Dendritic cell treated with granulocyte-macrophage colony-stimulating factor and Interleukin-4, amounts not matched to agents 40 ng/mL and 50 ng/mL, for 4 days (primary cell): ENCODE data around the gene DVL3.
"Not testable (repeated sequence)": the region's sequence is repeated elsewhere in the genome, so short reads cannot be mapped to it uniquely, and the experiment has no call there.

ENCODE experiments used
- H3K27ac Mint-ChIP-seq: one replicate; pipeline ENCODE4 v1.8.0; 2022; ENCODE audit warnings: mild to moderate bottlenecking, mixed read lengths
- H3K27me3 Mint-ChIP-seq: one replicate; pipeline ENCODE4 v1.8.0; 2022; ENCODE audit warnings: mild to moderate bottlenecking, mixed read lengths
- H3K36me3 Mint-ChIP-seq: one replicate; pipeline ENCODE4 v1.8.0; 2022; ENCODE audit warnings: low read depth, mixed read lengths
- H3K4me1 Mint-ChIP-seq: one replicate; pipeline ENCODE4 v1.8.0; 2022; ENCODE audit warnings: low read depth, mixed read lengths
- H3K4me3 Mint-ChIP-seq: one replicate; pipeline ENCODE4 v1.8.0; 2022; ENCODE audit warnings: mild to moderate bottlenecking, moderate library complexity, mixed read lengths
- H3K9me3 Mint-ChIP-seq: one replicate; pipeline ENCODE4 v1.8.0; 2022; ENCODE audit warnings: mixed read lengths
- intact Hi-C: fragments of 100-400 bp; cut with micrococcal nuclease; formaldehyde crosslinking; loops from one replicate; pipeline ENCODE4 v1.15.0; 2022

DVL3 gene

DNA sequence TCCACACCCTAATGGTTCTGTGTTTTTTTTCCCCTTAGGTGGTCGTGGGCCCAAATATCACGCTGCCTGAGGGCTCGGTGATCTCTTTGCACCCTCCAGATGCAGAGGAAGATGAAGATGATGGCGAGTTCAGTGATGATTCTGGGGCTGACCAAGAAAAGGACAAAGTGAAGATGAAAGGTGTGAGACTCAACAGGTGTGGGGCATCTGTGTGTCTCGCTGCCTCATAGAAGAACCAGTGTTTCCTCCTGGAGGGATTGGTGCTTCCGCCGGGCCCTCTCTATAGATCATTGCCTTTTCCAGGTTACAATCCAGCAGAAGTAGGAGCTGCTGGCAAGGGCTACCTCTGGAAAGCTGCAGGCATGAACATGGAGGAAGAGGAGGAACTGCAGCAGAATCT lies 13.0 kb upstream of the DVL3 start:
- Mint-ChIP-seq H3K9me3 (no peaks in the 10 kb centered on the region), H3K27me3 (no peaks in the 10 kb centered on the region), H3K4me3 (no peak overlapping the region), H3K4me1 (peaks cover 8% of the 10 kb centered on the region), H3K27ac (no peak overlapping the region), H3K36me3 (peaks cover 98% of the 10 kb centered on the region)
- intact Hi-C loops, result no loop called here

DNA sequence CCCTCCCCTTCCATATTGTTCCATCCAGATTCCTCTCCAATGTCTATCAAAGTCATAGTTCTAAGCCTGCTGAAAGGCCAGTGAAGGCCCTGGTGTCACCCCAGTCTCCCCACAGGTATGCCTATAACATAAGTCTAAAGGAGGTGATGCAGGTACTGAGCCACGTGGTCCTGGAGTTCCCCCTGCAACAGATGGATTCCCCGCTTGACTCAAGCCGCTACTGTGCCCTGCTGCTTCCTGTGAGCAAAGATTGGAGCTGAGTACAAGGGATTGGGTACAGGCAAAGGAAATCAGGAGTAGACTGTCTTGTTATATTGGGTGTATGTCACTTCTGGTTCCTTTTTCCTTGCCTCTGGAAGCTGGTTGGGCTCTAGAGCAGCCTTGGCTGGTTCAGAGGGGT lies 11.8 kb upstream of the DVL3 start:
- H3K27ac Mint-ChIP-seq, result no peak overlapping the region
- H3K4me3 Mint-ChIP-seq, result no peak overlapping the region
- H3K27me3 Mint-ChIP-seq, result no peaks in the 10 kb centered on the region
- intact Hi-C loops, result no loop called here
- H3K9me3 Mint-ChIP-seq, result no peaks in the 10 kb centered on the region
- H3K4me1 Mint-ChIP-seq, result no peaks in the 10 kb centered on the region
- peaks cover 86% of the 10 kb centered on the region for H3K36me3 Mint-ChIP-seq

DNA sequence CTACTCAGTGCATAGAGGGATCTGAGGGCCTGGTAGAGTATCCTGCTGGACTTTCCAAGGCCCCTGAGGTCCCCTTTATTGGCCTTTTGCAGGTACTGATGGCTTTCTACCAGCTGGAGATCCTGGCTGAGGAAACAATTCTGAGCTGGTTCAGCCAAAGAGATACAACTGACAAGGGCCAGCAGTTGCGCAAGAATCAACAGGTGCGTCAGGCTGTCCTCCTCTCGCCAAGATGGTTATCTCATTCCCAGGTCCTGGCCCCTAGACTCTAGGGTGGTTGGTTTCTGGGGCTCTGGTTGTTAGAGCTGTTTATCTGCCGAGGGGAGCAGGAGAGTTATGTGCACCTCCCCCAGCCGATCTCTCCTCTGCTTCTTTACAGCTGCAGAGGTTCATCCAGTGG lies 10.7 kb upstream of the DVL3 start:
- Mint-ChIP-seq H3K9me3 (no peaks in the 10 kb centered on the region), H3K27ac (no peak overlapping the region), H3K4me1 (no peaks in the 10 kb centered on the region), H3K4me3 (no peak overlapping the region), H3K27me3 (no peaks in the 10 kb centered on the region), H3K36me3 (peaks cover 75% of the 10 kb centered on the region)
- intact Hi-C loops, result no loop called here

DNA sequence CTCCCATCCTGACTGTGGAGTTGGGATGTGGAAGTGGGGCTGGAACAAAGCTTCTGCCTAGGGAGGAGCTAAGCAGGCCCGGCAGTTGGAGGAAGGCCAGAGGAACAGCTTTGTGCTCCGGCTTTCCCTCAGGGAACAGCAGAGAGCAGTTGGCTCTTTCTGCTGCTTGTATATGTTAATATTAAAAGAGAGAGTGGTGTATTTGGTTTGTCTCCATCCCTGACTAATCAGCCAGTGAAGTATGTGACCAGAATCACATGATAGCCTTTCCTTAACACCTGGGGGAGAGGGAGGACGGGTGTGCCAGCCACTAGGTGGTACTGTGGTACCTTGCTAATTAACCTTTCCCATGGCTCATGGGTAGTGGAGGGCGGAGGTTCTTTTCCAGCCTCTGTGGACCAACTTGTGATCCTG lies 10.1 kb upstream of the DVL3 start:
- Mint-ChIP-seq H3K9me3 (no peaks in the 10 kb centered on the region), H3K4me1 (no peaks in the 10 kb centered on the region), H3K36me3 (peaks cover 69% of the 10 kb centered on the region), H3K27me3 (no peaks in the 10 kb centered on the region), H3K4me3 (no peak overlapping the region), H3K27ac (no peak overlapping the region)
- intact Hi-C loops, result no loop called here

DNA sequence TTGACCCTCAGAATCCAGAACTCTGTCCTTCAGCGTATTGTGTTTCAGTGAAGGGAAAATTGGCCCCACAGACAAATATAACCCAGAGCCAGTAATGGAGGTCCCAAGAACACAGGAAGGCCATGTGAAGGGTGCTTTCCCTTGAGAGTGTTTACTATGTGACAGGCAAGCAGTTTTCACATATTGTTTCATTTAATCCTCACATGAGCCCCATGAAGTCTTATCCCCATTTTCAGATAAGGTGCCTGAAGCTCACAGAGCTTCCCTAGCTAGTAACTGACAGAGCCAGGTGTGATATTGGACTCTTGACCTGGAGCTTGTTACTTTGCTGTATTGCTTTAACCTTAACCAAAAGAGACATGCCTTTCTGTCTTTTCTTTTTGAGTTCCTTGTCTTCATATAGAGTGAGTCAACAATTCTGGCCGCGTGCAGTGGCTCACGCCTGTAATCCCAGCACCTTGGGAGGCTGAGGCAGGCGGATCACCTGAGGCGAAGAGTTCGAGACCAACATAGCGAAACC lies 9.4 kb upstream of the DVL3 start:
- no peaks in the 10 kb centered on the region for H3K4me1 Mint-ChIP-seq
- H3K4me3 Mint-ChIP-seq, result no peak overlapping the region
- H3K9me3 Mint-ChIP-seq, result no peaks in the 10 kb centered on the region
- H3K36me3 Mint-ChIP-seq, result peaks cover 62% of the 10 kb centered on the region
- intact Hi-C loops, result no loop called here
- H3K27ac Mint-ChIP-seq, result no peak overlapping the region
- H3K27me3 Mint-ChIP-seq, result no peaks in the 10 kb centered on the region

DNA sequence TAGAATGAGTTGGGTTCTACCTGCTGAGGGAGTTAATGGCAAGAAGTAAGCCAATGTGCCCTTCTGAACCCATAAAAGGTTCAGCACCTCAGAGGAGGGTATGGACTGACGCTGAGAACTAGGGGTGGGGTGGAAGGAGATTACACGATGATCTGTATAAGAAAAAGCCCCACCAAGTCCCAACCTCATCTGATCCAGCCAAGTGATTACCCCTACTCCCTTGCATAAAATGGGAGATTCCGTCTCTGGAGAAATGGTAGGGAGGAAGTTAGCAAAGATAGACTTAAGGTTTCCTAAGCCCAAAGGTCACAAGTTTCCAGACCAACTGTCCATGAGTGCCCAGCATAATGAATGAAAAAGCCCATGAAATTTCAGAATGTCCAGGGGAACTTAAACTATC lies 7.1 kb upstream of the DVL3 start:
- H3K9me3 Mint-ChIP-seq, result no peaks in the 10 kb centered on the region
- no peaks in the 10 kb centered on the region for H3K4me1 Mint-ChIP-seq
- no peak overlapping the region for H3K4me3 Mint-ChIP-seq
- intact Hi-C loops, result no loop called here
- no peaks in the 10 kb centered on the region for H3K27me3 Mint-ChIP-seq
- H3K27ac Mint-ChIP-seq, result no peak overlapping the region
- H3K36me3 Mint-ChIP-seq, result peaks cover 39% of the 10 kb centered on the region

DNA sequence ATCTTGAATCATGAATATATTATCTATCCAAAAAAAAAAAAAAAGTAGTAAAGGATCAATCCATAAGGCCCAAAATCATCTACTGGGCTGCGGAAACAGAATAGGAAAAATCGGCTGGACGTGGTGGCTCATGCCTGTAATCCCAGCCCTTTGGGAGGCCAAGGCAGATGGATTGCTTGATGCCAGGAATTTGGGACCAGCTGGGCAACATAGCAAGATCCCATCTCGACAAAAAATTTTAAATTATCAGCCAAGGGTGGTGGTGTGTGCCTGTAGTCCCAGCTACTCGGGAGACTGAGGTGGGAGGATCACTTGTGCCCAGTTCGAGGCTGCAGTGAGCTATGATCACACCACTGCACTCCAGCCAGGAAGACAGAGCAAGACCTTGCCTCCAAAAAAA lies 6.1 kb upstream of the DVL3 start:
- intact Hi-C loops, result no loop called here
- Mint-ChIP-seq H3K4me3 (no peak overlapping the region), H3K27me3 (no peaks in the 10 kb centered on the region), H3K9me3 (no peaks in the 10 kb centered on the region), H3K27ac (no peak overlapping the region), H3K4me1 (no peaks in the 10 kb centered on the region), H3K36me3 (peaks cover 28% of the 10 kb centered on the region)

DNA sequence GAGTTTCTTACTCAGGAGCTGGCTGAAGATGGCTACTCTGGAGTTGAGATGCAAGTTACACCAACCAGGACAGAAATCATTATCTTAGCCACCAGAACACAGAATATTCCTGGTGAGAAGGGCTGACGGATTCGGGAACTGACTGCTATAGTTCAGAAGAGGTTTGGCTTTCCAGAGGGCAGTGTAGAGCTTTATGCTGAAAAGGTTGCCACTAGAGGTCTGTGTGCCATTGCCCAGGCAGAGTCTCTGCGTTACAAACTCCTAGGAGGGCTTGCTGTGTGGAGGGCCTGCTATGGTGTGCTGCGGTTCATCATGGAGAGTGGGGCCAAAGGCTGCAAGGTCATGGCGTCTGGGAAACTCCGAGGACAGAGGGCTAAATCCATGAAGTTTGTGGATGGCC lies 5.4 kb upstream of the DVL3 start:
- H3K9me3 Mint-ChIP-seq, H3K4me1 Mint-ChIP-seq, H3K27me3 Mint-ChIP-seq, H3K4me3 Mint-ChIP-seq, H3K27ac Mint-ChIP-seq, intact Hi-C loops: not testable (repeated sequence)
- peaks cover 22% of the 10 kb centered on the region for H3K36me3 Mint-ChIP-seq

DNA sequence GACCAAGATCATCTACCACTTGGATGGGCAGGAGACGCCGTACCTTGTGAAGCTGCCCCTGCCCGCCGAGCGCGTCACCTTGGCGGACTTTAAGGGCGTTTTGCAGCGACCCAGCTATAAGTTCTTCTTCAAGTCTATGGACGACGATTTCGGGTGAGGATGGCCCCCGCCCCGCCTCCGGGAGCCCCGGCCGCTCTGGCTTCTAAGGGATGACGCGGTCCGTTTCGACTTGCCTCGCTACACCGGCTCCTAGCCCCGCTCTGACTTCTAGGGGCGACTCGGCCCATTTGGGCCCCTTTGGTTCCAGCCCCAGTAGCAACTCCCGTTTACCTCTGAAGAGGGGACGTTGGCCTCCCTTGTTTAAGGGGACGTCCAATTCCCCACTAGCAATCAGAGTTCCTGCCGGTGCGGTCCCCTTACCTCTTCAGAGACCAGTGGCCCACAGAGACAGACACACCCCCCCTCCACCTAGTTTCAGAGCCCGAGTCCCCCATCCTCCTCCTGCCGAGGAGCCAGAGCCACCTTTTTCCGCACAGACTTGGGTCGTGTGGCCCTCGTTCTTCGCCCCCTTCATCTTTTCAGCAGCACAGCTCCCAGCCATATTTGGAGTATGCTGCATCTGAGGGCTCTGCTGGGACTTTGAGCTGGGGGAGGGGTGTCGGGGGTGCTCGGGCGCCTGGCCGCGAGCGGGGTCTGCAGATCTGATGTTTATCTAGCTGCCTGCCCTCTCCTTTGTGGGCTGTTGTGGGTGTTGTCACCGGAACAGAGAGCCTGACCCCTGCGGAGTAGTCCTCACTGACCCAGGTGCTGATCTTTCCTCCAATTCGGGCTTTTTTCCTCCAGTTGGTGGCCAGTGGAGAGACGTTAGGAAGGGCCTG lies 706 bp downstream of the DVL3 start:
- no peaks in the 10 kb centered on the region for H3K9me3 Mint-ChIP-seq
- peaks cover 48% of the 10 kb centered on the region for H3K4me1 Mint-ChIP-seq
- peak overlapping the region; percentile 96 for H3K4me3 Mint-ChIP-seq
- peaks cover 18% of the 10 kb centered on the region for H3K36me3 Mint-ChIP-seq
- H3K27me3 Mint-ChIP-seq, result no peaks in the 10 kb centered on the region
- intact Hi-C loops, result loop anchor here (1.0 kb wide), 1 partner anchor 21 kb away; the partner anchor contains the start of gene EIF2B5
- peak overlapping the region; percentile 87 for H3K27ac Mint-ChIP-seq

DNA sequence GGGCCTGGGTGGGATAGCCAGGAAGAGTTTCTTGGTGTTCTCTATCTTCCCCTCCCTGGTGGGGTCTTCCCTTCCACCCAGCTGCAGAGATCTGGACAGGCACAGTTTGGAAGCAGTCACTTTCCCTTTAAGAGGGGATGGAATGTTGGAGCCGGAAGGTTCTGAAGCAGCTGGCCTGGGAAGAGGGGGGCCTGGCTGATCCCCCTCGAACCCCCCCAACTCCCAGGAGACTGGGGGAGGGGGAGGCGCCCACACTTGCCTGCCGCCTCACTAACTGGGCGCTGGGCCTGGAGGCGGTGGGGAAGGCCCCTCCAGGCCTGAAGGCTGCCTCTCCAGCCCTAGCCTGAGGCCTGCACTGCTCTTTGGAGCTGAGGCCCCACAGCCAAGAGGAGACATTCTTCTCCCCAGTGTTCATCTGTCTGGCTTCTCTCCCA lies 1.4 kb downstream of the DVL3 start:
- intact Hi-C loops, result no loop called here
- H3K4me1 Mint-ChIP-seq, result peaks cover 55% of the 10 kb centered on the region
- H3K9me3 Mint-ChIP-seq, result no peaks in the 10 kb centered on the region
- peak overlapping the region; percentile 96 for H3K4me3 Mint-ChIP-seq
- H3K27me3 Mint-ChIP-seq, result no peaks in the 10 kb centered on the region
- peak overlapping the region; percentile 87 for H3K27ac Mint-ChIP-seq
- peaks cover 25% of the 10 kb centered on the region for H3K36me3 Mint-ChIP-seq

DNA sequence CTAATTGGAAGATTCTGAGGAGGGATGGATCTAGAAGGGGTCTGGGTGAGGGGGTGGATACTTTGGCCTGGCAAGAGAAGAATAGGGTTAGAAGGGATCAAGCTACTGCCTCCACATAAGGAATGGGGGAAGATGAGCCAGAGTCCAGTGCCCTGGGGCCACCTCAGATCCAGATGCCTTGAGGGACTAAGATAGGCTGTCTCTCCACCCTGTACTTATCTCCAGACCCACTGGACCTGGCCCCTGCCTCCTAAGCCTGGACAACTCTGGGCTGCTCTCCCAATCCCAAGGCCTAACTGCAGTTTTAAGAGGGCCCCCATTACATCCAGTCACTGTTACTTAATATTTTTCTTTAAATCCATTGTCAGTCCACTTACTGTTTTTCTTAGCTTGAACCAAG lies 2.0 kb downstream of the DVL3 start:
- Mint-ChIP-seq H3K36me3 (peaks cover 31% of the 10 kb centered on the region), H3K9me3 (no peaks in the 10 kb centered on the region), H3K4me1 (peaks cover 56% of the 10 kb centered on the region), H3K27ac (peak overlapping the region; percentile 87), H3K4me3 (peak overlapping the region; percentile 96), H3K27me3 (no peaks in the 10 kb centered on the region)
- intact Hi-C loops, result no loop called here

DNA sequence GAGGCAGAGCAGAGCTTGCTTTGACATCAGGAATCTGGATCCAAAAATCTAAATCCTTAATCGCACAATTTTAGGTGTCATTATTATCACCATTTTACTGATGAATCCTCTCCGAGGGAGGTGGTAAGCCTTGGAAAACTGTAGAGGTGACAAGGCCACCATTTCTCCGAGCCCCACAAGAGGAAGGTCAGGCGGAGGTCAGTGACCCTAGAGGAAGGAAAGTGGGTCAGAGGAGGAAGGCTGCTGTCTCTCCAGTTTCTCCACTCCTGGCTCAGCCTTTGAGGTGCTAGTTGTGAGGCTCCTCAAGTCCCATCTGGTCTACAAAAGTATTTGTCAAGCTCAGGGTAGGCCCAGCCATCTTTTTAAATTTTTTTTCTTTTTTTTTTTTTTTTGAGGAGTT lies 3.2 kb downstream of the DVL3 start:
- Mint-ChIP-seq H3K27me3 (no peaks in the 10 kb centered on the region), H3K27ac (peak overlapping the region; percentile 48), H3K9me3 (no peaks in the 10 kb centered on the region), H3K36me3 (peaks cover 43% of the 10 kb centered on the region), H3K4me3 (peak overlapping the region; percentile 17), H3K4me1 (peaks cover 56% of the 10 kb centered on the region)
- intact Hi-C loops, result no loop called here

DNA sequence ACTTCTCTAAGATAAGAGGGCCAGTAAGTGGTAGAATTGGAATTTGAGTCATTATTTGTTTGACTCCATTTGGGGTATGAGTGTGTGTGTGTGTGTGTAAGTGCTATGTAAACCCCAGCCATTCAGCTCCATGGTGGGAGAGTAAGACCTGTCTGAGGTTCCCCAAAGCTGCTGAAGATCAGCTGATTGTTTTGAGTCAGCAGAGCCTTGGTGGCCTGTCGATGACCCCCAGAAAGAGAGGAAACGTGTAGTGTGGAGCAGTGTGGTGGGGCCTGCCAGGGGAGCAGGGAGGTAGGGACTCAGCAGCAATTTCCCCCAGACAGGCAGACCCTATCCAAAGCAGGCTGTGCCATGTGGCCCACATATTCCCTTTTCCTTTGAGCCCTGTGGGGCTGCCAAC lies 5.3 kb downstream of the DVL3 start:
- H3K36me3 Mint-ChIP-seq, result peaks cover 63% of the 10 kb centered on the region
- no peak overlapping the region for H3K4me3 Mint-ChIP-seq
- intact Hi-C loops, result no loop called here
- no peaks in the 10 kb centered on the region for H3K27me3 Mint-ChIP-seq
- H3K4me1 Mint-ChIP-seq, result peaks cover 56% of the 10 kb centered on the region
- no peaks in the 10 kb centered on the region for H3K9me3 Mint-ChIP-seq
- H3K27ac Mint-ChIP-seq, result no peak overlapping the region

DNA sequence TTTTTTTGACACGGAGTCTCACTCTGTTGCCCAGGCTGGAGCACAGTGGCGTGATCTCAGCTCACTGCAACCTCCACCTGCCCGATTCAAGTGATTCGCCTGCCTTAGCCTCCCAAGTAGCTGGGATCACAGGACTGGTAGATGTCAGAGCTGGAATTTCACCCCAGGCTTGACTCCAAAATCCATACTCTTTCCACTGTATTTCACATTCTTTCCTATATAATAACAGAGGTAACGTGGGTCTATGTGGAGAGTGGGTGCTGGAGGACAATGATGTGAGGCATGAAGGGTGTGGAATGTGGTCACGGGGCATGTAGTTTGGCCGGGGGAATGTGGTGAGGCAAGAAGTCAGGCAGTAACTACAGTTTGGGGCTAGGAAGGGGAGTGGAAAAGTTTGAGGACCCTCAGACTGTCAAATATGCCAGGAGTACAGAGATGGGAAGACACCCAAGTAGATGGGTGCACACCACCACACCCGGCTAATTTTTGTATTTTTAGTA lies 7.4 kb downstream of the DVL3 start:
- peaks cover 38% of the 10 kb centered on the region for H3K4me1 Mint-ChIP-seq
- H3K36me3 Mint-ChIP-seq, result peaks cover 75% of the 10 kb centered on the region
- H3K4me3 Mint-ChIP-seq, H3K27ac Mint-ChIP-seq, H3K9me3 Mint-ChIP-seq, intact Hi-C loops, H3K27me3 Mint-ChIP-seq: not testable (repeated sequence)
